22Rv1 (cell line): ENCODE data around the gene C22orf23.

ENCODE experiments used
- ZFX ChIP-seq: fragments of 450-650 bp; IDR thresholded peaks from 2 replicates; pipeline ENCODE4 v1.6.1; 2017; ENCODE audit warnings: antibody characterized with exemption, borderline replicate concordance
- TF ChIP-seq, protein P1 (sequence below): fragments of 450-650 bp; IDR thresholded peaks from 2 replicates; pipeline ENCODE4 v1.5.1; 2017; ENCODE audit warnings: mild to moderate bottlenecking

DNA sequence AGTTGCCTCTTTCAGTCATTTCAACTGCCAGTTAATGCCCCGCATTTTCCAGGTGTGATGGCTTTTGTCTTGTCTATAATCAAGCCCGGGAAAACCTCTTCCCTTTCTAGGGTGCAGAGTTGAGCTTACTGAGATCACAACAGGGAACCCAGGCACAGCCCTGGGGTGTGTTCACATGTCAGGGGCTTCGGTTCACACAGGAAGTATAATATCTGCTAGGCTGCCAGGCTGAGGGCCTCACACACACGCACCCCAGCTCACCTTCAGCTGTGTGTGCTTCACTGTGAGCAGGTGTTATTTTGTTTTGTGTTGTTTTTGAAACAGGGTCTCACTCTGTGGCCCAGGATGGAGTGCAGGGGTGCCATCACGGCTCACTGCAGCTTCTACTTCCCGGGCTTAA, 40.6 kb upstream of the C22orf23 start:
- TF ChIP-seq, protein P1, sequence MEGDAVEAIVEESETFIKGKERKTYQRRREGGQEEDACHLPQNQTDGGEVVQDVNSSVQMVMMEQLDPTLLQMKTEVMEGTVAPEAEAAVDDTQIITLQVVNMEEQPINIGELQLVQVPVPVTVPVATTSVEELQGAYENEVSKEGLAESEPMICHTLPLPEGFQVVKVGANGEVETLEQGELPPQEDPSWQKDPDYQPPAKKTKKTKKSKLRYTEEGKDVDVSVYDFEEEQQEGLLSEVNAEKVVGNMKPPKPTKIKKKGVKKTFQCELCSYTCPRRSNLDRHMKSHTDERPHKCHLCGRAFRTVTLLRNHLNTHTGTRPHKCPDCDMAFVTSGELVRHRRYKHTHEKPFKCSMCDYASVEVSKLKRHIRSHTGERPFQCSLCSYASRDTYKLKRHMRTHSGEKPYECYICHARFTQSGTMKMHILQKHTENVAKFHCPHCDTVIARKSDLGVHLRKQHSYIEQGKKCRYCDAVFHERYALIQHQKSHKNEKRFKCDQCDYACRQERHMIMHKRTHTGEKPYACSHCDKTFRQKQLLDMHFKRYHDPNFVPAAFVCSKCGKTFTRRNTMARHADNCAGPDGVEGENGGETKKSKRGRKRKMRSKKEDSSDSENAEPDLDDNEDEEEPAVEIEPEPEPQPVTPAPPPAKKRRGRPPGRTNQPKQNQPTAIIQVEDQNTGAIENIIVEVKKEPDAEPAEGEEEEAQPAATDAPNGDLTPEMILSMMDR = no peak
- no peak for TF ChIP-seq ZFX
